Measurements from ENCODE around the gene SLC6A3.

Gene SLC6A3

GRCh38 chr5:1392801-1393565 lies 52.3 kb downstream of the SLC6A3 start:
- no peak overlapping the region for H2AFZ ChIP-seq (ENCODE audit: low read depth, low read length)
- H3K4me1 ChIP-seq (ENCODE audit: low read length), result no peaks in the 10 kb centered on the region
- H3K9me3 ChIP-seq (ENCODE audit: insufficient read depth, low read length), result no peaks in the 10 kb centered on the region
- no peaks in the 10 kb centered on the region for H3K79me2 ChIP-seq (ENCODE audit: low read length)
- H3K4me3 ChIP-seq (ENCODE audit: low read length), result no peak overlapping the region
- H3K9ac ChIP-seq (ENCODE audit: low read length), result no peak overlapping the region
- no peak overlapping the region for H3K27ac ChIP-seq (ENCODE audit: low read length)
- no peak for TF ChIP-seq EZH2phosphoT487 (IDR thresholded peaks at IDR 0.05; ENCODE audit: low read depth)
- TF ChIP-seq CTCF (IDR thresholded peaks at IDR 0.05; ENCODE audit: low read depth, low read length), result no peak
- no peak overlapping the region for H3K4me2 ChIP-seq (ENCODE audit: low read length)
- H3K36me3 ChIP-seq (replicated peaks; ENCODE audit: low read depth, low read length), result no peaks in the 10 kb centered on the region
- H4K20me1 ChIP-seq (ENCODE audit: insufficient read depth, low read length), result no peaks in the 10 kb centered on the region
- peaks cover 5% of the 10 kb centered on the region for H3K27me3 ChIP-seq (ENCODE audit: low read depth, low read length)

GRCh38 chr5:1392261-1392660 lies 53.0 kb downstream of the SLC6A3 start:
- Histone ChIP-seq H3K4me2 (ENCODE audit: low read length) (no peak overlapping the region), H3K4me3 (ENCODE audit: low read length) (no peak overlapping the region), H3K9ac (ENCODE audit: low read length) (no peak overlapping the region), H3K79me2 (ENCODE audit: low read length) (no peaks in the 10 kb centered on the region), H3K27me3 (ENCODE audit: low read depth, low read length) (peaks cover 13% of the 10 kb centered on the region), H3K36me3 (replicated peaks; ENCODE audit: low read depth, low read length) (no peaks in the 10 kb centered on the region), H4K20me1 (ENCODE audit: insufficient read depth, low read length) (no peaks in the 10 kb centered on the region), H3K27ac (ENCODE audit: low read length) (no peak overlapping the region), H3K4me1 (ENCODE audit: low read length) (no peaks in the 10 kb centered on the region), H3K9me3 (ENCODE audit: insufficient read depth, low read length) (no peaks in the 10 kb centered on the region), H2AFZ (ENCODE audit: low read depth, low read length) (no peak overlapping the region)
- TF ChIP-seq EZH2phosphoT487 (IDR thresholded peaks at IDR 0.05; ENCODE audit: low read depth) (no peak), CTCF (IDR thresholded peaks at IDR 0.05; ENCODE audit: low read depth, low read length) (no peak)

GRCh38 chr5:1391691-1392090 lies 53.5 kb downstream of the SLC6A3 start:
- H2AFZ ChIP-seq (ENCODE audit: low read depth, low read length), result no peak overlapping the region

More at GRCh38 chr5:1391691-1392090, 53.5 kb downstream of the SLC6A3 start:
- H3K27ac ChIP-seq (ENCODE audit: low read length), result no peak overlapping the region
- no peaks in the 10 kb centered on the region for H4K20me1 ChIP-seq (ENCODE audit: insufficient read depth, low read length)
- H3K36me3 ChIP-seq (replicated peaks; ENCODE audit: low read depth, low read length), result no peaks in the 10 kb centered on the region
- no peaks in the 10 kb centered on the region for H3K9me3 ChIP-seq (ENCODE audit: insufficient read depth, low read length)
- peaks cover 18% of the 10 kb centered on the region for H3K27me3 ChIP-seq (ENCODE audit: low read depth, low read length)
- H3K4me1 ChIP-seq (ENCODE audit: low read length), result no peaks in the 10 kb centered on the region
- TF ChIP-seq EZH2phosphoT487 (IDR thresholded peaks at IDR 0.05; ENCODE audit: low read depth), result no peak
- no peak for TF ChIP-seq CTCF (IDR thresholded peaks at IDR 0.05; ENCODE audit: low read depth, low read length)
- no peak overlapping the region for H3K4me3 ChIP-seq (ENCODE audit: low read length)
- no peak overlapping the region for H3K9ac ChIP-seq (ENCODE audit: low read length)
- no peaks in the 10 kb centered on the region for H3K79me2 ChIP-seq (ENCODE audit: low read length)
- H3K4me2 ChIP-seq (ENCODE audit: low read length), result no peak overlapping the region

All from OCI-LY3 (cell line).